ENCODE results near the gene UTS2.

Gene UTS2

GRCh38 chr1:7862211-7863060 lies 9.6 kb upstream of the UTS2 start:
- no peak for DNase-seq

DNA sequence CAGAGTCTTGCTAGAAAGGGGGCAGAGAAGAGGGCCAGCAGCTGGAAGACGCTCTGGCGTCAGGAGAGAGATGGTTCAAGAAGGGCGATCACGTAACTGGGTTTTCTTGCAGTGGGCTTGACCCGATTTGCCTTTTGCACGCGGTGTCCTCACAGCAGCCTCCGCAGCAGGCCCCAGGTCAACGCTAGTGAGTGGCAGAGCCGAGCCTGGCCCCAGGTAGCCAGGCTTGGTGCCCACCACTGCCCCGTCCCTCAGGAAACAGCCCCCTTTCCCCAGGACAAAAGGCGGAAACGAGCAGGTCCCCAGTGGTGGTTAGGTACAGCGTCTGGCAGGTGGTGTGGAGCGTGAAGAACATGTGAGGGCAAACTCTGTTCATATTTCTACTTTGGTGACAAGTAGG lies 8.6 kb upstream of the UTS2 start:
- no peak for DNase-seq

DNA sequence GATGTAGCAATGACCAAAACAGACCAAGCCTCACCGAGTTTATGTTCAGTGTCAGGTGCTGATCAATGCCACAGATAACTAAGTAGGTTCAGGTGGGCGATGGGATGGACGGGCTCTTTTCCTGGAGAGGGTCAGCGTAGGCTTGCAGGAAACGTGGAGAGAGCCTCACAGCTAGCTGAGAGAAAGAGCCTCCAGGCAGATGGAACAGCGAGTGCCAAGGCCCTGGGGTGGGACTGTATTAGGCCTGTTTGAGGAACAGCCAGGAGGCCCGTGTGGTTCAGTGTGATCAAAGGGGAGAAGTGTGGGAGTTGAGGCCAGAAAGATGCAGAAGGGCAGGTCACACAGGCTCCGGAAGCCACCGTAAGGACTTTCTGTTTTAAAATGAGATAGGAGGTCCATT lies 7.3 kb upstream of the UTS2 start:
- DNase-seq = no peak

- no peak for DNase-seq
Measured at GRCh38 chr1:7859406-7859805, 6.5 kb upstream of the UTS2 start.

DNA sequence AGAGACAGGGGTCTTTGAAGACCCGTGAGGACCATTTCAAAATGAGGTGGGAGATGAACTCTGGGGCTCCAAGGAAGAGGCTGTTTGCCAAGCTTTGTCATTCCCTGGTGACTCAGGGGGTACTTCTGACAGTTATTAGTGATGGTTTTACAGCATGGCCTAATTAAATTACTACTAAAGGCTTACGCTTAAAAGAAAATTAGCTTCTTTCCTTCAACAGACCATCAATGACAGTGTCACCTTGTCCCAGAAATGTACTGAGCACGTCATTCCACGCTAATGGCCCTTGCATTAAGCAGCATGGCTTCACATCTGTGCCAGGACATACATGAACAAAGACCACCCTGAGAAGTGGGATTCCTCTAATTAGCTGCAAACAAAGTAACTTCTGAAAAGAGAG lies 5.1 kb upstream of the UTS2 start:
- no peak for DNase-seq

GRCh38 chr1:7857000-7857399 lies 4.1 kb upstream of the UTS2 start:
- DNase-seq = no peak

- no peak for DNase-seq
Measured at GRCh38 chr1:7856345-7856744, 3.5 kb upstream of the UTS2 start.

DNA sequence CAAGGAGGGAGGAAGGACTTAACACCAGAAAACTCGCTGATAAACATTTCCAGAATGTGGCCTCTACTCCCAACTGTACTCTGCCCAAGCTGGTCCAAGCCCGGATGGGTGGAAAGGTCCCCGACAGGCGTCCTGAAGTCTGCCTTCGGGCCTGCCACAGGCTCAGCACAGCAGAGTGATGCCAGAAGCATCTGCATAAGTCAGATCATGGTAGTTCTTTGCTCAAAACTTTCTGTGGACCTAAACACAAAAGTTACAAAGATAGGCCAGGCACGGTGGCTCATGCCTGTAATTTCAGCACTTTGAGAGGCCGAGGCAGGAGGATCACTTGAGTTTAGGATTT lies 790 bp upstream of the UTS2 start:
- no peak for DNase-seq

- DNase-seq = no peak
Measured at GRCh38 chr1:7850786-7851185, 2.1 kb downstream of the UTS2 start.

DNA sequence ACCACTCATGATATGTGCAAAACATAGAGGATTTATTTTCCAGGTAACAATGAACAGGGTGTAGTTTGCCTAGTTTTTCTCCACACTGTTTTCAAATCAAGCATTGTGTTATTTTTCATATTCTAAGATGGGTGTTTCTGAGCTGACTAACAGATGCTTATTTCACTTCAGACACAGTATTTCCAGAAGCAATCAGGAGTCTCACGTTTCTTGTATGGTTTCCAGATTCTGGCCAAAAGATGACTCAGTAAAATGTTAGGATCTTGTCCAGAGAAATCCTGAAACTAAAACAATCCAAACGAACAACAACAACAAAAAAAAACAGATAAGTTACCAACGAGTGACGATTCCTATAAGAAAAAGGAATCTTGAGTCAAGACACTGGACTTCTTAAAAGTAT lies 5.3 kb downstream of the UTS2 start:
- no peak for DNase-seq

GRCh38 chr1:7846656-7847055 lies 6.2 kb downstream of the UTS2 start:
- no peak for DNase-seq

GRCh38 chr1:7845761-7846160 lies 7.1 kb downstream of the UTS2 start:
- DNase-seq = no peak

DNA sequence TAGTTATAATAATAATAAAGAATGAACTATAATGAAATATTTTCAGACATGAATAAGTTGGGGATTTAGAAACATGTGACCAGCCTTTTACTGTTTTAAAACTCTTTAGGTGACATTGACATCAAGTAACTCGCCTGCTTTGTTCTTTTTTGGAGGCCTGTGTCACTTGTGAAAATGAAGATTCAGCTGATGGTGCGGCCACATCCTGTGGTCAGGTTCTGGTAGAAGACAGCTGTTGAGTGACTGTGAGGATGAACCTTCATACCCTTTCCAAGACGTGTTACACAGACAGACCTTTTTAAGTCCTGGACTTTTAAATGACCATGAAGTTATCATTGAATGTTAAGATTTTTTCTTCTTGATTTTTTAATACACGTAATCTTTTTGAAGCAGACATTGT lies 10.3 kb downstream of the UTS2 start:
- DNase-seq = no peak

- no peak for DNase-seq
Measured at GRCh38 chr1:7839526-7839925, 13.3 kb downstream of the UTS2 start.

- DNase-seq = no peak
Measured at GRCh38 chr1:7838714-7839113, 14.2 kb downstream of the UTS2 start.

- DNase-seq = no peak
Measured at GRCh38 chr1:7833035-7833434, 19.8 kb downstream of the UTS2 start.

- DNase-seq = no peak
Measured at GRCh38 chr1:7831458-7831857, 21.4 kb downstream of the UTS2 start.

DNA sequence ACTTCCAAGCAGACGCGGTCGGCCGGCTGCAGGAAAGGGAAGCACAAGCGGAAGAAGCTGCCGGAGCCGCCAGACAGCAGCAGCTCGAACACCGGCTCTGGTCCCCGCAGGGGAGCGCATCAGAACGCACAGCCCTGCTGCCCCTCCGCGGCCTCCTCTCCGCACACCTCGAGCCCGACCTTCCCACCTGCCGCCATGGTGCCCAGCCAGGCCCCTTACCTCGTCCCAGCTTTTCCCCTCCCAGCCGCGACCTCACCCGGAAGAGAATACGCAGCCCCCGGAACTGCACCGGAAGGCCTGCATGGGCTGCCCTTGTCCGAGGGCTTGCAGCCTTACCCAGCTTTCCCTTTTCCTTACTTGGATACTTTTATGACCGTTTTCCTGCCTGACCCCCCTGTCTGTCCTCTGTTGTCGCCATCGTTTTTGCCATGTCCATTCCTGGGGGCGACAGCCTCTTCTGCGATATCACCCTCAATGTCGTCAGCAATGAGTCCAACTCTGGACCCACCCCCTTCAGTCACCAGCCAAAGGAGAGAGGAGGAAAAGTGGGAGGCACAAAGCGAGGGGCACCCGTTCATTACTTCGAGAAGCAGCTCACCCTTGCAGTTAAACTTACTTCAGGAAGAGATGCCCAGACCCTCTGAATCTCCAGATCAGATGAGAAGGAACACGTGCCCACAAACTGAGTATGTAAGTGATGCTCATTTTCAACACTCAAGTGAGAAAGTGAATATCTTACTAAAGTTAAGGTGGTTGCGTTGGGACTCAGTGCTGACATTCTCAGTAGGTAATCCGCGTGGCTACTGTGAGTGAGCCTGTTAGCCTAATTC lies 25.5 kb downstream of the UTS2 start:
- peak; percentile 53 for DNase-seq

DNA sequence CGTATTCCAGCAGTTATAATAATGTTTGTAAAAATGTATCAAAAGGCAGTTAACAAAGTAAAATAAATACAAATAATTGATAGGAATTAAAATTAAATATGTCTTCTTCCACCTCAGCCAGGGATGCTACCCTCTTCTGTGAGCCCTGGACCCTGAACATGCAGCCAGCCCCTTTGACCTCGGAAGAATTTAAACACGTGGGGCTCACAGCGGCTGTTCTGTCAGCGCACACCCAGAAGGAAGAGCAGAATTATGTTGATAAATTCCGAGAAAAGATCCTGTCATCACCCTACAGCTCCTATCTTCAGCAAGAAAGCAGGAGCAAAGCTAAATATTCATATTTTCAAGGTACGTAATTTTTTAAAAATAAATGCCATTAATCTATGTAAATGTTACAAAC lies 26.5 kb downstream of the UTS2 start:
- DNase-seq = no peak

DNA sequence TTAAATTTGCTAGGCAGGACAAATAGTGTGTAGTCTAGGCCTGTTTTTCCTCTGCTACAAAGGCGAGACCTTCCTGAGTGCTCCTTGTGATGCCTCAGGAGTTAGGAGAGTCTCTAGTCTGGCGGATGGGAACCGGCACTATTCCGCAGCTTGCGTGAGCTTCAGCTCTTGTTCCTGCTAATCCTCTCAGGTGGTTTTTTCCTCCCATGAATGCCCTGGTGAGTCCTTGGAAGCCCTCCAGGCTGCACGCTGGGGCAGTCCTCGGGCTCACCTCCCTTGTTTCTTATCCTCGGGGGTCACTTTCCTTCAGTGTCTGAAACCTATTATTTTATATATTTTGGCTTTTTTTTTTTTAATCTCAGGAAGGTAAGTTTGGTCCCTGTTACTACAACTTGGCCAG lies 28.2 kb downstream of the UTS2 start:
- DNase-seq = no peak

DNA sequence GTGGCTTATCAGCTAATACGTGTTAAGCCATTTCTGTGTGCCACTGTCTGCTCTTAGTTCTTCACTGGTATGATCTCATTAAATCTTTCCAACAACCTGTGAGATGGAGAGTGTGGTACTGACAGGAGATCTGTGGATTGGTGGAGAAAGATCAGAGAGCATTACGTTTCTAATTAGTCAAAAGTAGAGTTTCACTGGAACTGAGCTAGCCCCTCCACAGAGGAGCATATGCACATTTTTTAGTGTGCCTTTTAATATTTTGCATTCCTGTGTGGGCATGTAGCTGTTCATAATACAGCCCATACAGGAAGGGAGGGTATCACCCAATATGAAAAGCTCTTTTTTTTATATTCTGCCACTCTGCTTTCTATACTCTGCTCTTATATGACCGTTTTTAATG lies 31.6 kb downstream of the UTS2 start:
- no peak for DNase-seq

DNA sequence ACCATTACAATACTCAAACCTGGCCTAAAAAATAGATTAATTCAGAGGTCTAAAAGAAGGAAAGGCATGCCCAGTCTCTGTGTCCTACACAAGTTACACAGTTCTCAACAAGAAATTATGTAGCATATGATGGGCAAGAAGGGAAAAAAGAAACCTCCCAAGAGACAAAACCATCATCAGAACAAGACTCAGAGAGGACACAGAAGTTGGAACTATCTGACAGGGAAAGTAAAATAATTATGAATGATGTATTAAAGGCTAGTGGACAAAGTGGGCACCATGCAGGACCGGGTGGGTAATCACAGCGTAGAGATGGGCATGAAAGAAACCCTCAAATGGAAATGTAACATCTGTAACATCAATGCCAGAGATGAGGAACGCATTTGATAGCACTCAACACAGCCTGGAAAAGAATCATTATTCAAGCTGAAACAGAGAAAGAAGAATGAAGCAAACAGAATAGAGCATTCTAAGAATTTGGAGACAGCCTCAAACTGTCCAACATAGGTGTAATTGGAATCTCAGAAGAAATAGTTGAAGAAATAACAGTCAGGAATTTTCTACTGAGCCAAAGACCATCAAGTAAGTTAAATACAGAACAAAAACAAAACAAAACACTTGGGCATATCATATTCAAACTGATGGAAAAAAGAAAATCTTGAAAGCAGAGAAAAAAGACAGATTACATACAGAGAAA lies 39.0 kb downstream of the UTS2 start:
- DNase-seq = no peak

GRCh38 chr1:7811476-7811875 lies 41.4 kb downstream of the UTS2 start:
- DNase-seq = no peak

DNA sequence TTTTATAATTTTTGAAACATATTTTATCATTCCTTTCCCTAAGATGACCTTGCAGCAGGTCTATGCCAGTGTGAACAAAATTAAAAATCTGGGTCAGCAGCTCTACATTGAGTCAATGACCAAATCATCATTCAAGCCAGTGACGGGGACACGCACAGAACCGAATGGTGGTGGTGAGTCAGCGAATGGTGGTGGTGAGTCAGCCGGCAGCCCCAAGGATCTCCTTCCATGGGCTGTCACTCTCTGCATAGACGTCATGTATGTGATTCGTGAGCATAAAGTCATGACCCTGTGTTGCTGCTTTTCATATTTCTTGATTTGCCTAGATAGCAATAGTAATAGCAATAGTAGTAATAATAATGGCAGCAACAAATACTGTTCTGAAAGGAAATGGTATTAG lies 42.5 kb downstream of the UTS2 start:
- no peak for DNase-seq
